ENCODE data around the gene ZYG11B. TPM values are rescaled to one million over a fixed set of nuclear protein-coding genes. Genes with fewer than 3 reads are reported as not detected.
"Not testable (repeated sequence)": the region's sequence is repeated elsewhere in the genome, so short reads cannot be mapped to it uniquely, and the experiment has no call there.

ZYG11B gene
- total RNA-seq, 2 donors from 2014 or later = 10.0 to 12.7 TPM

DNA sequence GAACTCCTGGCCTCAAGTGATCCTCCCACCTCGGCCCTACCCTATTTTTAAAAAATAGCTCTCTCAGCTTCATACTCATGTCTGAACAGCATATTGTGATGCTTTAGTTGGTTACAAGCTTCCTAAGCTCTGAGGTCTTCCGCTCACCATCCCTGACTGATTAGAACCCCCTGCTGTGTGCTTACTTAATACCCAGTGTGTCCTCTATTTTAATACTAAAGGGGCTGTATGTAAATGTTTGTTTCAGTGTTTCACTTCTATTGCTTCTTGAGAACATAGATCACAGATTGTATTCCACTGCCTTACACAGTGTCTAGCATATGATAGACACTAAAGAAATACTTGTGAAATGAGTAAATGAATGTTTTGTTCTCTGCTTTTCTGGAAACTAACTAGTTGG is 29.8 kb downstream of the ZYG11B start:
- no peak for ATAC-seq (replicated peaks)
- Mint-ChIP-seq H3K4me3 (no peak overlapping the region), H3K4me1 (no peaks in the 10 kb centered on the region), H3K36me3 (ENCODE audit: low read depth) (peaks cover 37% of the 10 kb centered on the region), H3K27ac (no peak overlapping the region), H3K9me3 (no peaks in the 10 kb centered on the region), H3K27me3 (no peaks in the 10 kb centered on the region)

DNA sequence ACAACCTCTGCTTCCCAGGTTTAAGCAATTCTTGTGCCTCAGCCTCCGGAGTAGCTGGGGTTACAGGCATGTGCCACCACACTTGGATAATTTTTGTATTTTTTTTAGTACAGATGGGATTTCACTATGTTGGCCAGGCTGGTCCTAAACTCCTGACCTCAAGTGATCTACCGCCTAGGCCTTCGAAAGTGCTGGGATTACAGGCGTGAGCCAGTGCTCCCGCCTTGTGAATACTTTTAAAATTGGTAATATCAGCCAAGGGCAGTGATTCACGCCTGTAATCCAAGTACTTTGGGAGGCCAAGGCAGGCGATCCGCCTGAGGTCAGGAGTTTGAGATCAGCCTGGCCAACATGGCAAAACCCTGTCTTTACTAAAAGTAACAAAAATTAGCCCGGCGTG is 33.7 kb downstream of the ZYG11B start:
- no peaks in the 10 kb centered on the region for H3K27me3 Mint-ChIP-seq
- peaks cover 4% of the 10 kb centered on the region for H3K4me1 Mint-ChIP-seq
- H3K9me3 Mint-ChIP-seq = no peaks in the 10 kb centered on the region
- no peak overlapping the region for H3K27ac Mint-ChIP-seq
- peaks cover 50% of the 10 kb centered on the region for H3K36me3 Mint-ChIP-seq (ENCODE audit: low read depth)
- no peak for ATAC-seq (replicated peaks)
- no peak overlapping the region for H3K4me3 Mint-ChIP-seq

DNA sequence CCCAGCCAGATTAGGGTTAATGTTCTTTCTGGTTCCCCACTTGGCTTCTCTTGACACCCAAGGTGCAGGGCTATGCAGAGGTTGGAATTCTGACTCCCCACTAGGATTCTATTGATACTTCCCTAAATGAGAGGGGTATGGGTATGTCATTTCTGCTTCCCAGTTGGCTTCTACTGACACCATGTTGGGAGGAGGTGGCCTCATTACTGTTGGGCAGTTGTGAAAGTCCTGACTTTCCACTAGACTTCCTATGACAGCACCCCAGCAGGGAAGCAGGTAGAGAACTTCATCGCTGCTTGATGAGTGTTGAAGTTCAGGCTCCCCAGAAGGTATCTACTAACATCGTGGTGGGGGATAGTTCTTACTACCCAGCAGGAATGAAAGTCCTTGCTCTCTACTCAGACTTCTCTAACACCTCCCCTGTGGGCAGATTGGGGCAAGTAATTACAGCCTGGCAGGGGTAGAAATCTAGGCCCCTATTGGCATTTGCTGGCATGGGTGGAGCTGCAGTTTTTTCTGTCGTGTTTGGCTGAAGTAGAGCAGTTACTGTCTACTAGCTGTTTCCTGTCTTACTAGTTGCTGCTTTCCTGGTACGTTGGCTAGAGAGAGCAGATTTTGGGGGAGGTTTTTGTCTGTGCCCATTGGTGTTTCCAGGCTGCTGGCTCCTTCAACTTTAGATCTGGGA is 41.5 kb downstream of the ZYG11B start:
- no peak overlapping the region for H3K27ac Mint-ChIP-seq
- H3K4me1 Mint-ChIP-seq = peaks cover 8% of the 10 kb centered on the region
- H3K4me3 Mint-ChIP-seq = no peak overlapping the region
- peaks cover 33% of the 10 kb centered on the region for H3K36me3 Mint-ChIP-seq (ENCODE audit: low read depth)
- no peaks in the 10 kb centered on the region for H3K27me3 Mint-ChIP-seq
- no peaks in the 10 kb centered on the region for H3K9me3 Mint-ChIP-seq
- ATAC-seq (replicated peaks) = no peak

DNA sequence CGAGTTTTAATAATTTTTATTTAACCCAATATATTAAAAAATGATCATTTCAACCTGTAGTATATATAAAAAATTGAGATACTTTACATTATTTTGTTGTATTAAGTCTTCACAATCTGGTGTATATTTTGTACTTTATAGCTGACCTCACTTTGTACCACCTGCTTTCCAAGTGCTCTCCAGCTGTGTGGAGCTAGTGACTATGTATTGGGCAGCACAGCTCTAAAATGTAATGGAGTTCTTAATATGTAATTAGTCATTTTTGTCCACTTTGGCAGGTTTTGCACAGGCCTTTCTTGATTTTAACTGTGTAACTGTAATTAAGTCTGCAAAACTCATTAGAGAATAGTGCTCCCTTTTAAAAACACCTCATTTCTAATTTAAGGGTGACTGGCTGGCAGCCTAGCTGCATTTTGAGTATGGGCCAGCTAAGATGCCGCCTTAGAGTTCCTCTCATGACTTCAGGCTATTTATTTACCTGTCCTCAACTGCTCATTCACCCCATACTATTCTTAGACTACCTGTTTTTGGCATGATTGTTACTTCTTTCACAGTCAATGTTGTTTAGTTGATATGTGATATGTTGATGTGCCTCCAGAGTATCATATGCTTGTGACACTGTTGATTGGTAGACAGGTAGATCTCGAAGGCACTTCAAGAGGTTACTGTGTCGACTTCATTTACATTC is 43.2 kb downstream of the ZYG11B start:
- H3K27me3 Mint-ChIP-seq = no peaks in the 10 kb centered on the region
- no peaks in the 10 kb centered on the region for H3K9me3 Mint-ChIP-seq

DNA sequence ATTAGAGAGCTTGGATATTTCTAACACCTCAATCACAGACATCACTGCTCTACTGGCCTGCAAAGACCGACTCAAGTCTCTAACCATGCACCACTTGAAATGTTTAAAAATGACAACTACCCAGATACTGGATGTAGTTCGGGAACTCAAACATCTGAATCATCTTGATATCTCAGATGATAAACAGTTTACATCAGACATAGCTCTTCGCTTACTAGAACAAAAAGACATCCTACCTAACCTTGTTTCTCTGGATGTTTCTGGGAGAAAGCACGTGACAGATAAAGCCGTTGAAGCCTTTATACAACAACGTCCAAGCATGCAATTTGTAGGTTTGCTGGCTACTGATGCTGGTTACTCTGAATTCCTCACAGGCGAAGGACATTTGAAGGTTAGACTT is 45.1 kb downstream of the ZYG11B start:
- no peak overlapping the region for H3K4me3 Mint-ChIP-seq
- no peak overlapping the region for H3K27ac Mint-ChIP-seq
- no peaks in the 10 kb centered on the region for H3K27me3 Mint-ChIP-seq
- H3K9me3 Mint-ChIP-seq = no peaks in the 10 kb centered on the region
- no peak for ATAC-seq (replicated peaks)
- H3K4me1 Mint-ChIP-seq = peaks cover 8% of the 10 kb centered on the region
- H3K36me3 Mint-ChIP-seq (ENCODE audit: low read depth) = peaks cover 52% of the 10 kb centered on the region

More for the DNA sequence above, 43.2 kb downstream of the ZYG11B start:
- H3K4me3 Mint-ChIP-seq = no peak overlapping the region
- peaks cover 8% of the 10 kb centered on the region for H3K4me1 Mint-ChIP-seq
- no peak overlapping the region for H3K27ac Mint-ChIP-seq
- peaks cover 44% of the 10 kb centered on the region for H3K36me3 Mint-ChIP-seq (ENCODE audit: low read depth)
- ATAC-seq (replicated peaks) = no peak

DNA sequence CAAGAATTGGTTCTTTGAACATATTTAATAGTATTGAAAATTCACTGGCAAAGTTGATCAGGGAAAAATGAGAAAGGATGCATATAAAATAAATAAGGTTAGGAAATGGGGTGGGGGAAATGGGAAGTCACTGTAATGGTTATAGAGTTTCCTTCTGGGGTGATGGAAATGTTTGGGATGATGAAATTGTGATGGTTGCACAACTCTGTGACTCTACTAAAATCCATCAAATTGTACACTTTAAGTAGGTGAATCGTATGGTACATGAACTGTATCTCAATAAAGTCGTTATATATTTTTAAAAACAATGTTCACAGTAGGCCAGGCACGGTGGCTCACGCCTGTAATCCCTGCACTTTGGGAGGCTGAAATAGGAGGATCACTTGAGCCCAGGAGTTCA is 59.9 kb downstream of the ZYG11B start:
- Mint-ChIP-seq H3K27me3 (no peaks in the 10 kb centered on the region), H3K27ac (no peak overlapping the region), H3K4me1 (no peaks in the 10 kb centered on the region), H3K36me3 (ENCODE audit: low read depth) (peaks cover 80% of the 10 kb centered on the region), H3K4me3 (no peak overlapping the region), H3K9me3 (no peaks in the 10 kb centered on the region)
- no peak for ATAC-seq (replicated peaks)

DNA sequence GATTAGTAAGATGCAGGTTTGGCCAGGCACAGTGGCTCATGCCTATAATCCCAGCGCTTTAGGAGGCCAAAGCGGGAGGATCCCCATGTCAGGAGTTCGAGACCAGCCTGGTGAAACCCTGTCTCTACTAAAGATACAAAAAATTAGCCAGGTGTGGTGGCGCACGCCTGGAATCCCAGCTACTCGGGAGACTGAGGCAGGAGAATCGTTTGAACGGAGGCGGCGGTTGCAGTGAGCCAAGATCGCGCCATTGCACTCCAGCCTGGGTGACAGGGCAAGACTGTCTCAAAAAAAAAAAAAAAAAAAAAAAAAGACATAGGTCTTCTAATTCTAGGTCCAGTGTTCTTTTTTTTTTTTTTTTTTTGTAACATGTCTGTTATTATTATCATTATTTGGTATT is 64.2 kb downstream of the ZYG11B start:
- H3K9me3 Mint-ChIP-seq; H3K27ac Mint-ChIP-seq; H3K4me3 Mint-ChIP-seq; H3K27me3 Mint-ChIP-seq; ATAC-seq (replicated peaks); H3K4me1 Mint-ChIP-seq: not testable (repeated sequence)
- H3K36me3 Mint-ChIP-seq (ENCODE audit: low read depth) = peaks cover 63% of the 10 kb centered on the region

DNA sequence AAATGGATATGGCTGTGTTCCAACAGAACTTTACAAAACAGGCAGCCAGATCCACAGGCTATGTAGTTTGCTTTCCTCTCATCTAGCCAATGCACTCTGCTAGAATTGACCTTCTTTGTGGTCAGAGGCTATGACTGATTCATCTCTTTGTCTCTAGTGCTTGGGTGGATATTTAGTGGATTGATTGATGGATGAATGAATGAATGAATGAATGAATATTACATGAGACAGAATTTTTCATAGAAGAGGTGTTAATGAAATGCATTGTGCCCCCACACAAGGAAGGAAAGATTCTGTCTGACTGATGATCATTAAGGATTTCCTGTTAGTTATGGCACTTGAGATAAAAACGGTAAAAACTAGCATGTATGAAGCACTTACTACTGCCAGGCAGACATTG is 65.8 kb downstream of the ZYG11B start:
- no peak overlapping the region for H3K4me3 Mint-ChIP-seq
- ATAC-seq (replicated peaks) = no peak
- no peak overlapping the region for H3K27ac Mint-ChIP-seq
- H3K9me3 Mint-ChIP-seq = no peaks in the 10 kb centered on the region
- H3K4me1 Mint-ChIP-seq = peaks cover 5% of the 10 kb centered on the region
- H3K27me3 Mint-ChIP-seq = no peaks in the 10 kb centered on the region
- H3K36me3 Mint-ChIP-seq (ENCODE audit: low read depth) = peaks cover 59% of the 10 kb centered on the region

DNA sequence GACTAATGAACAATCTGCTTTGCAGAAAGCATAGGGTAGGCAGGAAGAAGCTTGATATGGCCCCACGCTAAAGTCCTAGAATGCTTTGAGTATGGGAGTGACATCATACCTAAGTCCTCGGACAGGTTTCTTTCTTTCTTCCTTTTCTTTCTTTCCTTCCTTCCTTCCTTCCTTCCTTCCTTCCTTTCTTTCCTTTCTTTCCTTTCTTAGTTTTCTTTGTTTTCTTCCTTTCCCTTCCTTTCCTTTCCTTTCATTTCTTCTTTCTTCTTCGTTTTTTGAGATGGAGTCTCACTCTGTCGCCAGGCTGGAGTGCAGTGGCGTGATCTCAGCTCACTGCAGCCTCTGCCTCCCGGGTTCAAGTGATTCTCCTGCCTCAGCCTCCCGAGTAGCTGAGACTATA is 67.5 kb downstream of the ZYG11B start:
- H3K27ac Mint-ChIP-seq; H3K27me3 Mint-ChIP-seq; H3K4me3 Mint-ChIP-seq; H3K4me1 Mint-ChIP-seq; H3K9me3 Mint-ChIP-seq; ATAC-seq (replicated peaks): not testable (repeated sequence)
- H3K36me3 Mint-ChIP-seq (ENCODE audit: low read depth) = peaks cover 47% of the 10 kb centered on the region

DNA sequence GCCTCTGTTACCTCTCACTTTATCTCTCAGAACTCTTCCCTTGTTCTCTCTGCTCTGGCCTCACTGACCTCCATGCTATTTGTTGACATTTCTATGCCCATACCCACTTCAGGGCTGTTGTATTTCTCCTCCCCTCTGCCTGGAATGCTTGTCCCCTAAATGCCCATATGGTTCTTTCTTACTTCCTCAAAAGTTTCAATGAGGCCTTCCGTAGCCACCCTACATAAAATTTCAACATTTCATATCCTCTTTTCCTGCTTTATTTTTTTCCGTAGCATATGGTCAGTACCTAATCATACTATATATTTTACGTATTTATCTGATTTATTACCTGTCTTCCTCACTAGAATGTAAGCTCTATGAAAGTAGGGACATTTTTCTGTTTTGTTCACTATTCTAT is 69.2 kb downstream of the ZYG11B start:
- no peak for ATAC-seq (replicated peaks)
- Mint-ChIP-seq H3K4me3 (no peak overlapping the region), H3K27me3 (no peaks in the 10 kb centered on the region), H3K27ac (no peak overlapping the region), H3K36me3 (ENCODE audit: low read depth) (peaks cover 36% of the 10 kb centered on the region), H3K9me3 (no peaks in the 10 kb centered on the region), H3K4me1 (peaks cover 5% of the 10 kb centered on the region)

DNA sequence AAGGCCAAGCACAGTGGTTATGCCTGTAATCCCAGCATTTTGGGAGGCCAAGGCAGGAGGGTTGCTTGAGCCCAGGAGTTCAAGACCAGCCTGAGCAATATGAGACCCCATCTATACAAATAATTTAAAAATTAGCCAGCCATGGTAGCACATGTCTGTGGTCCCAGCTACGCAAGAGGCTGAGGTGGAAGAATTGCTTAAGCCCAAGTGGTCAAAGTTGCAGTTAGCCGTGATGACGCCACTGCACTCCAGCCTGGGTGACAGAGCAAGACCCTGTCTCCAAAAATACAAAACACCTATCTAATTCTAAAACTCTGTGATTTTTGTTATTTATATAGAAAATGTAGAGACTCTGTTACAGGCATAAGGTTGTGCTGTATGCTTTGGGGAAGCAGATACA is 72.1 kb downstream of the ZYG11B start:
- peaks cover 35% of the 10 kb centered on the region for H3K36me3 Mint-ChIP-seq (ENCODE audit: low read depth)
- no peak overlapping the region for H3K27ac Mint-ChIP-seq
- no peaks in the 10 kb centered on the region for H3K4me1 Mint-ChIP-seq
- H3K9me3 Mint-ChIP-seq = no peaks in the 10 kb centered on the region
- no peak for ATAC-seq (replicated peaks)
- no peaks in the 10 kb centered on the region for H3K27me3 Mint-ChIP-seq
- H3K4me3 Mint-ChIP-seq = no peak overlapping the region

DNA sequence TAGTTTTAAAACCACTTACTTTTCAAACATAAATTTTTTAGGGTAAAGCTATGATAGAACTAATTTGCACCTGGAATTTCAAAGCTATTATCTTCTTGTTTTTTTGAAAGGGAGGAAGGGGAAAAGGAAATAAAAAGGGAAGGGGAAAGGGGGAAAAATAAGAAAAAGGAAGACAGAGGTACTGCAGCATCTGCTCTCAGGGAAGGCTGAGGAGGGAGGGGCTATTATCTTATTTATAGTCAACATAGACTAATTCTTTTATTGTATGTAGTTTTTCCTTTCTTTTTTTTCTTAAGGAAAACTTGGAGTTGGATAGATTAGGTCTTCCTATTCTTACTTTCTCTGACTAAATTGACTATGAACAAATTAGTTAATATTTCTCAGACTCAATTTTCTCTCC is 74.8 kb downstream of the ZYG11B start:
- Mint-ChIP-seq H3K4me1 (no peaks in the 10 kb centered on the region), H3K27me3 (no peaks in the 10 kb centered on the region), H3K27ac (no peak overlapping the region), H3K9me3 (no peaks in the 10 kb centered on the region), H3K4me3 (no peak overlapping the region), H3K36me3 (ENCODE audit: low read depth) (peaks cover 32% of the 10 kb centered on the region)
- no peak for ATAC-seq (replicated peaks)

DNA sequence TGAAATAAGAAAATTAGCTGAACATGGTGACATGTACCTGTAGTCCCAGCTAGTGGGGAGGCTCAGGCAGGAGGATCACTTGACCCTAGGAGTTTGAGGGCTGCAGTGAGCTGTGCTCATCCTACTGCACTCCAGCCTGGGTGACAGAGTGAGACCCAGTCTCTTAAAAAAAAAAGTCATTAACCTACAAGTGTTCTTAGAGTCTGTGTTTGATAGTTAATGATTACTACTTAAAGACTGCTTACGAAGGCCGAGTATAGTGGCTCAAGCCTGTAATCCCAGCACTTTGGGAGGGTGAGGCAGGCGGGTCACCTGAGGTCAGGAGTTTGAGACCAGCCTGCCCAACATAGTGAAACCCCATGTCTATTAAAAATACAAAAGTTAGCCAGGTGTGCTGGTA is 77.8 kb downstream of the ZYG11B start:
- peaks cover 31% of the 10 kb centered on the region for H3K36me3 Mint-ChIP-seq (ENCODE audit: low read depth)
- ATAC-seq (replicated peaks); H3K4me3 Mint-ChIP-seq; H3K27ac Mint-ChIP-seq; H3K27me3 Mint-ChIP-seq; H3K4me1 Mint-ChIP-seq; H3K9me3 Mint-ChIP-seq: not testable (repeated sequence)

DNA sequence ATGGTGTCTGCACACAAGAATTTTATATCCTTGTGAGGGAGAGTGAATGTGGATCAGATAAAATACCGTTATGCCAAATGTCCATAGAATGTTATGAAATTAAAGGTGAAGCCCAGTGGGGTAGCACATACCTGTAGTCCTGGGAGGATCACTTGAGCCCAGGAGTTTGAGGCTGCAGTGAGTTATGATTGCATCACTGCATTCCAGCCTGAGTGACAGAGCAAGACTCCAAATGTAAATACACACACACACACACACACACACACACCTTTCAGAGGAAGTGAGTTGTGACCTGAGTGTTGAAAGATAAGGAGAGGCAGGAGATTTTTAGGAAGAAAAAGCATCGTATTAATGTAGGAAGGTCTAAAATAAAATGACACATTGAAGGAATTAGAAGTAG is 88.2 kb downstream of the ZYG11B start:
- Mint-ChIP-seq H3K27me3 (no peaks in the 10 kb centered on the region), H3K4me3 (no peak overlapping the region), H3K27ac (no peak overlapping the region), H3K4me1 (peaks cover 4% of the 10 kb centered on the region), H3K36me3 (ENCODE audit: low read depth) (peaks cover 58% of the 10 kb centered on the region), H3K9me3 (no peaks in the 10 kb centered on the region)
- ATAC-seq (replicated peaks) = no peak

DNA sequence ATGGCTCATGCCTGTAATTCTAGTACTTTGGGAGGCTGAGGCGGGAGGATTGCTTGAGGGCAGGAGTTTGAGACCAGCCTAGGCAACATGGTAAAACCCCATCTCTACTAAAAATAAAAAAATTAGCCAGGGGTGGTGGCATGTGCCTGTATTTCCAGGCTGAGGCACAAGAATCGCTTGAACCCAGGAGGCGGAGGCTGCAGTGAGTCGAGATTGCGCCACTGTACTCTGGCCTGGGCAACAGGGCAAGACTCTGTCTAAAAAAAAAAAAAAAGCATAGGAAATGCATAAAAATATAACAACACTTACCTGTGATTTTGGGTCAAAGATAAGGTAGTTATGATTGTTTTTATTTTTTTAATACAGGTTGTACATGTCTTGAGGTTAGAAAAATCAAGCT is 94.6 kb downstream of the ZYG11B start:
- H3K4me1 Mint-ChIP-seq; H3K9me3 Mint-ChIP-seq; ATAC-seq (replicated peaks); H3K4me3 Mint-ChIP-seq; H3K27ac Mint-ChIP-seq; H3K27me3 Mint-ChIP-seq: not testable (repeated sequence)
- H3K36me3 Mint-ChIP-seq (ENCODE audit: low read depth) = peaks cover 45% of the 10 kb centered on the region
